Ishikawa (cell line): ENCODE data around the gene SLC35D2.

ENCODE experiments used
- CEBPB ChIP-seq: IDR thresholded peaks from 2 replicates; pipeline ENCODE4 v1.6.1; 2012
- CREB1 ChIP-seq: IDR thresholded peaks from 2 replicates; pipeline ENCODE4 v1.6.1; 2012; ENCODE audit warnings: low read depth
- EGR1 ChIP-seq: IDR thresholded peaks from 2 replicates; pipeline ENCODE4 v1.6.1; 2012
- EP300 ChIP-seq: IDR thresholded peaks from 2 replicates; pipeline ENCODE4 v1.6.1; 2012; ENCODE audit warnings: borderline replicate concordance
- FOXM1 ChIP-seq: IDR thresholded peaks from 2 replicates; pipeline ENCODE4 v1.6.1; 2012; ENCODE audit warnings: low read depth, borderline replicate concordance
- MAX ChIP-seq: IDR thresholded peaks from 2 replicates; pipeline ENCODE4 v1.6.1; 2012
- NFIC ChIP-seq: IDR thresholded peaks from 2 replicates; pipeline ENCODE4 v1.6.1; 2012
- RAD21 ChIP-seq: IDR thresholded peaks from 2 replicates; pipeline ENCODE4 v1.6.1; 2012; ENCODE audit warnings: low read depth
- REST ChIP-seq: IDR thresholded peaks from 2 replicates; pipeline ENCODE4 v1.6.1; 2012; ENCODE audit warnings: low read depth, mild to moderate bottlenecking
- TAF1 ChIP-seq: IDR thresholded peaks from 2 replicates; pipeline ENCODE4 v1.6.1; 2012; ENCODE audit warnings: low read depth, mild to moderate bottlenecking
- TCF12 ChIP-seq: IDR thresholded peaks from 2 replicates; pipeline ENCODE4 v1.6.1; 2012; ENCODE audit warnings: low read depth
- TEAD4 ChIP-seq: IDR thresholded peaks from 2 replicates; pipeline ENCODE4 v1.6.1; 2012
- USF1 ChIP-seq: IDR thresholded peaks from 2 replicates; pipeline ENCODE4 v1.6.1; 2012
- YY1 ChIP-seq: IDR thresholded peaks from 2 replicates; pipeline ENCODE4 v1.6.1; 2012; ENCODE audit warnings: low read depth
- ZBTB7A ChIP-seq: IDR thresholded peaks from 2 replicates; pipeline ENCODE4 v1.6.1; 2012; ENCODE audit warnings: low read depth

SLC35D2 gene

GRCh38 chr9:96305171-96305570 is 78.3 kb downstream of the SLC35D2 start:
- TF ChIP-seq ZBTB7A (no peak), FOXM1 (no peak), RAD21 (no peak), EGR1 (no peak), CREB1 (no peak), TAF1 (no peak), REST (no peak), YY1 (no peak), TCF12 (no peak), EP300 (no peak), TEAD4 (no peak), USF1 (no peak), NFIC (no peak), MAX (no peak), CEBPB (no peak)

GRCh38 chr9:96304230-96304629 is 79.3 kb downstream of the SLC35D2 start:
- TF ChIP-seq FOXM1 (no peak), NFIC (no peak), EGR1 (no peak), RAD21 (no peak), ZBTB7A (no peak), TAF1 (no peak), REST (no peak)

- TF ChIP-seq YY1, result no peak
- TF ChIP-seq FOXM1, result no peak
Measured at GRCh38 chr9:96302021-96302420, 81.5 kb downstream of the SLC35D2 start, which contains the start of gene HSD17B3. TSS of gene HSD17B3 (minus strand) at chr9:96302176. CDS start at chr9:96302104, 72 bp downstream.

- TF ChIP-seq NFIC (no peak), TEAD4 (no peak), EP300 (no peak), MAX (no peak), TCF12 (no peak), CEBPB (no peak), FOXM1 (no peak), ZBTB7A (no peak), EGR1 (no peak), CREB1 (no peak), REST (no peak), USF1 (no peak), YY1 (no peak), RAD21 (no peak), TAF1 (no peak)
Measured at GRCh38 chr9:96299823-96300222, 83.7 kb downstream of the SLC35D2 start.

GRCh38 chr9:96294159-96294545 is 89.4 kb downstream of the SLC35D2 start:
- TF ChIP-seq EGR1 (no peak), REST (no peak), RAD21 (no peak), CREB1 (no peak), FOXM1 (no peak), YY1 (no peak), EP300 (no peak)
